Measurements from ENCODE around the gene TTC23. TPM values are rescaled to one million over a fixed set of nuclear protein-coding genes. Genes with fewer than 3 reads are reported as not detected.

TTC23 gene
- total RNA-seq, 1 donor from 2014 or later, result 29.7 TPM

Other genes starting within 250 kb of the TTC23 start
- 0.29 TPM for gene PGPEP1L, start 241.8 kb downstream of the TTC23 start, total RNA-seq
- gene SYNM, start 144.5 kb downstream of the TTC23 start, total RNA-seq, result 167 TPM
- gene LRRC28, start 1.9 kb upstream of the TTC23 start, total RNA-seq, result 35.8 TPM